OCI-LY3 (cell line): Measurements from ENCODE around the gene SLAIN1.

Experiments
- EZH2phosphoT487 ChIP-seq: fragments of 200-600 bp; shearing (Covaris generic); IDR thresholded peaks from 2 replicates; pipeline ENCODE4 v1.6.1; 2018; ENCODE audit warnings: antibody characterized with exemption, mixed run types, low read depth
- TF ChIP-seq, protein P1 (sequence below): fragments of 200-600, 300-600 bp; sonication (generic); IDR thresholded peaks from 2 replicates; pipeline ENCODE4 v1.5.1; 2014; ENCODE audit warnings: antibody characterized with exemption, low read length, low read depth

DNA sequence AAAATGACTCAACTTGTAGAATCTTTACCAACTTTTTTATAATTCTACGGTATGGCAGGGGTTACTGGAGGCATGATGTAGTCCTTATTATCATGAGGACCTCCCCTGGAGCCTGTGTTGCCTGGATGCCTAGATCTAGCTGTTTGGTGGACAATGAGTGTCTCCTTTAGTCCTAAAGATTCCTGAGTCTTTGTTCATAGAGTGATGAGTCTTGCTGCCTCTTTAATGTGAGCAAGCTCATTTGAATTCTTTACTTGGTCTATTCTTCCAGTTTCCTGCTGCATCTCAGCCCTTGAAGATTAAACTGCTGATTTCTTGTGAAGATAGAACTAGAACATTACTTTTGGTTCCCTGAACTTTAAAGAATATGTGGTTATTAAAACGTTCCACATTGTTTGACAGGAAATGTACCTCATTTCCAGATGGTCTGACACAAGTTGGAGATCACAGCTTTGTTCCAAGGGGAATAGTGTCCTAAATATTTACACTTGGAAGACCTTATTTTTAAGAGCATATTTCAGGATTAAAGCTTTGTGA, 51.9 kb downstream of the SLAIN1 start:
- TF ChIP-seq, protein P1, sequence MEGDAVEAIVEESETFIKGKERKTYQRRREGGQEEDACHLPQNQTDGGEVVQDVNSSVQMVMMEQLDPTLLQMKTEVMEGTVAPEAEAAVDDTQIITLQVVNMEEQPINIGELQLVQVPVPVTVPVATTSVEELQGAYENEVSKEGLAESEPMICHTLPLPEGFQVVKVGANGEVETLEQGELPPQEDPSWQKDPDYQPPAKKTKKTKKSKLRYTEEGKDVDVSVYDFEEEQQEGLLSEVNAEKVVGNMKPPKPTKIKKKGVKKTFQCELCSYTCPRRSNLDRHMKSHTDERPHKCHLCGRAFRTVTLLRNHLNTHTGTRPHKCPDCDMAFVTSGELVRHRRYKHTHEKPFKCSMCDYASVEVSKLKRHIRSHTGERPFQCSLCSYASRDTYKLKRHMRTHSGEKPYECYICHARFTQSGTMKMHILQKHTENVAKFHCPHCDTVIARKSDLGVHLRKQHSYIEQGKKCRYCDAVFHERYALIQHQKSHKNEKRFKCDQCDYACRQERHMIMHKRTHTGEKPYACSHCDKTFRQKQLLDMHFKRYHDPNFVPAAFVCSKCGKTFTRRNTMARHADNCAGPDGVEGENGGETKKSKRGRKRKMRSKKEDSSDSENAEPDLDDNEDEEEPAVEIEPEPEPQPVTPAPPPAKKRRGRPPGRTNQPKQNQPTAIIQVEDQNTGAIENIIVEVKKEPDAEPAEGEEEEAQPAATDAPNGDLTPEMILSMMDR = no peak
- no peak for TF ChIP-seq EZH2phosphoT487
